ENCODE measurements around the gene WDFY2. TPM values are rescaled to one million over a fixed set of nuclear protein-coding genes. Genes with fewer than 3 reads are reported as not detected.

Gene WDFY2
- total and polyA plus RNA-seq, 4 donors: 2.5 to 24.4 (median 11.2) TPM

- WGBS, 2 donors: 26 to 27% methylated on average over 11 of the region's 11 CpGs
- ATAC-seq (ENCODE audit: low FRiP score): peak; percentile 85
- H3K9me3 ChIP-seq (ENCODE audit: control insufficient read depth, low read length): no peaks in the 10 kb centered on the region
- no peaks in the 10 kb centered on the region for H3K4me1 ChIP-seq (ENCODE audit: control insufficient read depth in 1 of 2, insufficient read depth in 2 of 2, low read length in 2 of 2)
- H3K27ac ChIP-seq (ENCODE audit: low read depth in 1 of 2, low read length in 2 of 2): peak overlapping the region in 1 of 2 donors; percentile 75
- H3K36me3 ChIP-seq (ENCODE audit: control insufficient read depth in 1 of 2, insufficient read depth in 2 of 2, low read length in 1 of 2): no peaks in the 10 kb centered on the region
- intact Hi-C loops (cut with DNase I): no loop called here
- no peak overlapping the region for H3K4me3 ChIP-seq (ENCODE audit: low read length in 2 of 2)
- no peaks in the 10 kb centered on the region for H3K27me3 ChIP-seq (ENCODE audit: control insufficient read depth in 1 of 2, insufficient read depth in 2 of 2, low read length in 1 of 2)
- peak in 1 of 2 donors; percentile 85 for DNase-seq
Observed at GRCh38 chr13:51769455-51770127, 185.3 kb downstream of the WDFY2 start.

- WGBS, 2 donors: 91 to 96% methylated on average over 6 of the region's 6 CpGs
- peak; percentile 28 for ATAC-seq (ENCODE audit: low FRiP score)
- Histone ChIP-seq H3K9me3 (ENCODE audit: control insufficient read depth, low read length) (no peaks in the 10 kb centered on the region), H3K4me1 (ENCODE audit: control insufficient read depth in 1 of 2, insufficient read depth in 2 of 2, low read length in 2 of 2) (no peaks in the 10 kb centered on the region), H3K27ac (ENCODE audit: low read depth in 1 of 2, low read length in 2 of 2) (peak overlapping the region in 1 of 2 donors; percentile 72), H3K36me3 (ENCODE audit: control insufficient read depth in 1 of 2, insufficient read depth in 2 of 2, low read length in 1 of 2) (no peaks in the 10 kb centered on the region), H3K4me3 (ENCODE audit: low read length in 2 of 2) (no peak overlapping the region), H3K27me3 (ENCODE audit: control insufficient read depth in 1 of 2, insufficient read depth in 2 of 2, low read length in 1 of 2) (no peaks in the 10 kb centered on the region)
- intact Hi-C loops (cut with DNase I): no loop called here
- DNase-seq: no peak
Observed at GRCh38 chr13:51770160-51770559, 185.9 kb downstream of the WDFY2 start.

- 90 to 93% methylated on average over 11 of the region's 11 CpGs for WGBS, 2 donors
Observed at GRCh38 chr13:51770681-51771417, 186.6 kb downstream of the WDFY2 start.

GRCh38 chr13:51771418-51772104 lies 187.3 kb downstream of the WDFY2 start:
- intact Hi-C loops (cut with DNase I): no loop called here
- H3K27ac ChIP-seq (ENCODE audit: low read depth in 1 of 2, low read length in 2 of 2): no peak overlapping the region
- WGBS, 2 donors: 82 to 85% methylated on average over 17 of the region's 17 CpGs

More at GRCh38 chr13:51770681-51771417, 186.6 kb downstream of the WDFY2 start:
- Histone ChIP-seq H3K9me3 (ENCODE audit: control insufficient read depth, low read length) (no peaks in the 10 kb centered on the region), H3K36me3 (ENCODE audit: control insufficient read depth in 1 of 2, insufficient read depth in 2 of 2, low read length in 1 of 2) (no peaks in the 10 kb centered on the region), H3K4me3 (ENCODE audit: low read length in 2 of 2) (no peak overlapping the region), H3K4me1 (ENCODE audit: control insufficient read depth in 1 of 2, insufficient read depth in 2 of 2, low read length in 2 of 2) (no peaks in the 10 kb centered on the region), H3K27me3 (ENCODE audit: control insufficient read depth in 1 of 2, insufficient read depth in 2 of 2, low read length in 1 of 2) (no peaks in the 10 kb centered on the region), H3K27ac (ENCODE audit: low read depth in 1 of 2, low read length in 2 of 2) (no peak overlapping the region)
- DNase-seq: no peak
- no peak for ATAC-seq (ENCODE audit: low FRiP score)
- intact Hi-C loops (cut with DNase I): no loop called here

GRCh38 chr13:51772105-51772455 lies 187.8 kb downstream of the WDFY2 start:
- Histone ChIP-seq H3K4me3 (ENCODE audit: low read length in 2 of 2) (no peak overlapping the region), H3K27me3 (ENCODE audit: control insufficient read depth in 1 of 2, insufficient read depth in 2 of 2, low read length in 1 of 2) (no peaks in the 10 kb centered on the region), H3K36me3 (ENCODE audit: control insufficient read depth in 1 of 2, insufficient read depth in 2 of 2, low read length in 1 of 2) (no peaks in the 10 kb centered on the region), H3K27ac (ENCODE audit: low read depth in 1 of 2, low read length in 2 of 2) (no peak overlapping the region), H3K9me3 (ENCODE audit: control insufficient read depth, low read length) (no peaks in the 10 kb centered on the region), H3K4me1 (ENCODE audit: control insufficient read depth in 1 of 2, insufficient read depth in 2 of 2, low read length in 2 of 2) (no peaks in the 10 kb centered on the region)
- no peak for DNase-seq
- no peak for ATAC-seq (ENCODE audit: low FRiP score)
- WGBS, 2 donors: 72 to 77% methylated on average over 9 of the region's 9 CpGs
- intact Hi-C loops (cut with DNase I): no loop called here

More at GRCh38 chr13:51771418-51772104, 187.3 kb downstream of the WDFY2 start:
- Histone ChIP-seq H3K27me3 (ENCODE audit: control insufficient read depth in 1 of 2, insufficient read depth in 2 of 2, low read length in 1 of 2) (no peaks in the 10 kb centered on the region), H3K9me3 (ENCODE audit: control insufficient read depth, low read length) (no peaks in the 10 kb centered on the region), H3K4me3 (ENCODE audit: low read length in 2 of 2) (no peak overlapping the region), H3K4me1 (ENCODE audit: control insufficient read depth in 1 of 2, insufficient read depth in 2 of 2, low read length in 2 of 2) (no peaks in the 10 kb centered on the region), H3K36me3 (ENCODE audit: control insufficient read depth in 1 of 2, insufficient read depth in 2 of 2, low read length in 1 of 2) (no peaks in the 10 kb centered on the region)
- ATAC-seq (ENCODE audit: low FRiP score) (no peak), DNase-seq (no peak)

- Histone ChIP-seq H3K4me3 (ENCODE audit: low read length in 2 of 2) (no peak overlapping the region), H3K4me1 (ENCODE audit: control insufficient read depth in 1 of 2, insufficient read depth in 2 of 2, low read length in 2 of 2) (no peaks in the 10 kb centered on the region), H3K9me3 (ENCODE audit: control insufficient read depth, low read length) (no peaks in the 10 kb centered on the region), H3K27ac (ENCODE audit: low read depth in 1 of 2, low read length in 2 of 2) (no peak overlapping the region), H3K27me3 (ENCODE audit: control insufficient read depth in 1 of 2, insufficient read depth in 2 of 2, low read length in 1 of 2) (no peaks in the 10 kb centered on the region), H3K36me3 (ENCODE audit: control insufficient read depth in 1 of 2, insufficient read depth in 2 of 2, low read length in 1 of 2) (no peaks in the 10 kb centered on the region)
- DNase-seq (no peak), ATAC-seq (ENCODE audit: low FRiP score) (no peak)
- intact Hi-C loops (cut with DNase I): no loop called here
- 74 to 77% methylated on average over 6 of the region's 6 CpGs for WGBS, 2 donors
Observed at GRCh38 chr13:51772781-51773180, 188.5 kb downstream of the WDFY2 start.

GRCh38 chr13:51773515-51773914 lies 189.3 kb downstream of the WDFY2 start:
- Histone ChIP-seq H3K9me3 (ENCODE audit: control insufficient read depth, low read length) (no peaks in the 10 kb centered on the region), H3K36me3 (ENCODE audit: control insufficient read depth in 1 of 2, insufficient read depth in 2 of 2, low read length in 1 of 2) (no peaks in the 10 kb centered on the region), H3K4me1 (ENCODE audit: control insufficient read depth in 1 of 2, insufficient read depth in 2 of 2, low read length in 2 of 2) (no peaks in the 10 kb centered on the region), H3K27ac (ENCODE audit: low read depth in 1 of 2, low read length in 2 of 2) (no peak overlapping the region), H3K27me3 (ENCODE audit: control insufficient read depth in 1 of 2, insufficient read depth in 2 of 2, low read length in 1 of 2) (no peaks in the 10 kb centered on the region), H3K4me3 (ENCODE audit: low read length in 2 of 2) (no peak overlapping the region)
- DNase-seq (no peak), ATAC-seq (ENCODE audit: low FRiP score) (no peak)
- intact Hi-C loops (cut with DNase I): no loop called here
- 76 to 80% methylated on average over 11 of the region's 11 CpGs for WGBS, 2 donors

- Histone ChIP-seq H3K36me3 (ENCODE audit: control insufficient read depth in 1 of 2, insufficient read depth in 2 of 2, low read length in 1 of 2) (no peaks in the 10 kb centered on the region), H3K4me3 (ENCODE audit: low read length in 2 of 2) (no peak overlapping the region), H3K9me3 (ENCODE audit: control insufficient read depth, low read length) (no peaks in the 10 kb centered on the region), H3K4me1 (ENCODE audit: control insufficient read depth in 1 of 2, insufficient read depth in 2 of 2, low read length in 2 of 2) (no peaks in the 10 kb centered on the region), H3K27ac (ENCODE audit: low read depth in 1 of 2, low read length in 2 of 2) (no peak overlapping the region), H3K27me3 (ENCODE audit: control insufficient read depth in 1 of 2, insufficient read depth in 2 of 2, low read length in 1 of 2) (no peaks in the 10 kb centered on the region)
- intact Hi-C loops (cut with DNase I): no loop called here
- ATAC-seq (ENCODE audit: low FRiP score): no peak
- no peak for DNase-seq
- 54 to 55% methylated on average over 7 of the region's 7 CpGs for WGBS, 2 donors
Observed at GRCh38 chr13:51776179-51776578, 191.9 kb downstream of the WDFY2 start.
